ENCODE data around the gene ZBTB12. TPM values are rescaled to one million over a fixed set of nuclear protein-coding genes. Genes with fewer than 3 reads are reported as not detected.

The ZBTB12 gene
- total and polyA plus RNA-seq, 9 of the 15 experiments (the other 6 are each of a cell fraction or from before 2014, with no cell fraction given), result 0.03 to 12.4 (median 5.8) TPM; not detected in 1

DNA sequence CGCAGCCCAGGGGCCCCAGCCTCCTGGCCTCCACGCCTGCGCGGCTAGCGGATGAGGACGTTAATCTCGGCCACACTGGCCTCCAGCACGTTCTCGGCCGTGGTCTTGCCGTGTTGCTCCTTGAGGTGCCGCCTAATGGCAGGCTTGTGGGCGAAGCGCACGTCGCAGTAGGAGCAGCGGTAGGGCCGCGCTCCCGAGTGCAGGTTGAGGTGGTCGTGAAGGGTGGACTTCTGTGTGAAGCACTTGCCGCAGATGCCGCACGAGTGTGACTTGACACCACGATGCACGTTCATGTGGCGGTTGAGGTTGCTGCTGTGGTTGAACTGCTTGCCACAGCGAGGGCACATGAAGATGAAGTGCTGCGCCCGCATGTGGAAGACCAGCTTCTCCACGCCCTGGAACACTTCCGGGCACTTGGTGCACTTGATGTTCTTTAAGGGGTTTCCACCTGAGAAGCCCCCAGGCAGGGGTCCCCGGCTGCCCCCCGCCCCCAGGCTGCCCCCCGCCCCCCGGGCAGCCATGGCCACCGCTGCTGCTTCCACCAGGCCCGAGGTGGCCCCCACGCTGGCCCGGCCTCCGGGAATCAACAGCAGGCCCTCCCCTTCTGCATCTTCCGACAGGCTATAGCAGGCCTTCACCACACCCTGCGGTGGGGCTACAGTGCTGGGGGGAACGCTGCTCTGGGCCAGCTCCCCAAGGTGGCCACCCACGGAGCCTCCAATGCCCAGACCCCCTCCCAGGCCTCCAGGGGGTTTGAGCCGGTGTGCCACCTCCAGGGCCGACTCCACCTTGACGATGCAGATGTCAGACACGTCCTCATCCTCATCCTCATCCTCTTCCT is 1.8 kb downstream of the ZBTB12 start (continued):
- no peak for TF ChIP-seq E2F3 (CRISPR knock-in tag; IDR thresholded peaks at IDR 0.05)
- no peak for TF ChIP-seq RBM17 (IDR thresholded peaks at IDR 0.05; ENCODE audit: borderline replicate concordance, low read depth, low read length)
- no peak for TF ChIP-seq FOXJ3 (CRISPR knock-in tag; IDR thresholded peaks at IDR 0.05)
- TF ChIP-seq, protein P1, sequence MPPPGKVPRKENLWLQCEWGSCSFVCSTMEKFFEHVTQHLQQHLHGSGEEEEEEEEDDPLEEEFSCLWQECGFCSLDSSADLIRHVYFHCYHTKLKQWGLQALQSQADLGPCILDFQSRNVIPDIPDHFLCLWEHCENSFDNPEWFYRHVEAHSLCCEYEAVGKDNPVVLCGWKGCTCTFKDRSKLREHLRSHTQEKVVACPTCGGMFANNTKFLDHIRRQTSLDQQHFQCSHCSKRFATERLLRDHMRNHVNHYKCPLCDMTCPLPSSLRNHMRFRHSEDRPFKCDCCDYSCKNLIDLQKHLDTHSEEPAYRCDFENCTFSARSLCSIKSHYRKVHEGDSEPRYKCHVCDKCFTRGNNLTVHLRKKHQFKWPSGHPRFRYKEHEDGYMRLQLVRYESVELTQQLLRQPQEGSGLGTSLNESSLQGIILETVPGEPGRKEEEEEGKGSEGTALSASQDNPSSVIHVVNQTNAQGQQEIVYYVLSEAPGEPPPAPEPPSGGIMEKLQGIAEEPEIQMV (tag; conservative IDR thresholded peaks at IDR 0.05; ENCODE audit: low read depth), result no peak
- no peak for TF ChIP-seq FOXO4 (CRISPR knock-in tag; IDR thresholded peaks at IDR 0.05)
- TF ChIP-seq DACH1 (IDR thresholded peaks at IDR 0.05; ENCODE audit: partially characterized antibody), result no peak
- TF ChIP-seq SAFB (IDR thresholded peaks at IDR 0.05; ENCODE audit: borderline replicate concordance, low read depth, low read length), result no peak
- TF ChIP-seq E2F6 (IDR thresholded peaks at IDR 0.05; ENCODE audit: borderline replicate concordance in 1 of 2, extremely low read depth in 1 of 2, insufficient read depth in 1 of 2, insufficient read length in 1 of 2, low read depth in 1 of 2, low read length in 1 of 2, poor library complexity in 1 of 2, severe bottlenecking in 1 of 2), result peak in 1 of 2 experiments; percentile 20
- no peak for TF ChIP-seq KAT7 (CRISPR knock-in tag; IDR thresholded peaks at IDR 0.05; ENCODE audit: borderline replicate concordance)
- no peak for TF ChIP-seq CAMTA2 (CRISPR knock-in tag; conservative IDR thresholded peaks at IDR 0.05)
- TF ChIP-seq MBD2 (IDR thresholded peaks at IDR 0.05; ENCODE audit: borderline replicate concordance, low read depth), result 0 out of 2 replicates have a peak, but pooled peaks have one; percentile 7
- no peak for TF ChIP-seq TEAD1 (CRISPR knock-in tag; IDR thresholded peaks at IDR 0.05)
- peak; percentile 7 for TF ChIP-seq CCNT2 (IDR thresholded peaks at IDR 0.05; ENCODE audit: borderline replicate concordance, extremely low read depth, insufficient read length, low read depth, low read length)
- no peak for TF ChIP-seq U2AF2 (optimal IDR thresholded peaks at IDR 0.05; ENCODE audit: low read depth, low read length)
- TF ChIP-seq, protein P2, sequence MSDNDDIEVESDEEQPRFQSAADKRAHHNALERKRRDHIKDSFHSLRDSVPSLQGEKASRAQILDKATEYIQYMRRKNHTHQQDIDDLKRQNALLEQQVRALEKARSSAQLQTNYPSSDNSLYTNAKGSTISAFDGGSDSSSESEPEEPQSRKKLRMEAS (CRISPR knock-in tag; IDR thresholded peaks at IDR 0.05), result peak; percentile 36; the same call in 1 of the 2 replicates
- TF ChIP-seq GTF2E2 (tag; IDR thresholded peaks at IDR 0.05), result no peak
- TF ChIP-seq C11orf30 (IDR thresholded peaks at IDR 0.05; ENCODE audit: low read depth), result no peak
- TF ChIP-seq HDGF (IDR thresholded peaks at IDR 0.05), result no peak
- TF ChIP-seq ZNF444 (CRISPR knock-in tag; IDR thresholded peaks at IDR 0.05), result no peak
- TF ChIP-seq CCAR2 (IDR thresholded peaks at IDR 0.05; ENCODE audit: low read depth, low read length), result no peak
- TF ChIP-seq BHLHE40 (IDR thresholded peaks at IDR 0.05; ENCODE audit: low read length), result peak; percentile 28; the same call in 1 of the 2 replicates
- no peak for TF ChIP-seq ZNF41 (CRISPR knock-in tag; conservative IDR thresholded peaks at IDR 0.05)
- no peak for TF ChIP-seq KDM2B (CRISPR knock-in tag; IDR thresholded peaks at IDR 0.05)
